H1 (cell line): ENCODE measurements around the gene KLHL41. TPM values are rescaled to one million over a fixed set of nuclear protein-coding genes. Genes with fewer than 3 reads are reported as not detected.

Source experiments
- CTCF ChIA-PET: fragments of 300-600 bp; sonication (Branson Sonifier 250); formaldehyde crosslinking; loops from one replicate; lab custom pipeline; 2021; ENCODE audit not compliant: partially characterized antibody; lab: Charles Lee
- POLR2A ChIA-PET: fragments of 300-600 bp; sonication (Branson Sonifier 250); formaldehyde crosslinking; loops from one replicate; lab custom pipeline; 2021; ENCODE audit warnings: inconsistent platforms; ENCODE audit not compliant: partially characterized antibody; lab: Charles Lee
- DNase-seq, 2 experiments: peaks; one replicate each; pipeline versions ENCODE4 v3.0.0 to v3.0.0-alpha.2; 2010 to 2022; ENCODE audit warnings: low spot score in 2 of 2, low read depth in 1 of 2, mixed read lengths in 1 of 2
- FAIRE-seq: peaks from 2 replicates; lab custom pipeline; 2011; peaks lifted over from hg19 to GRCh38; lab: Jason Lieb, UNC
- H2AFZ ChIP-seq: 2 replicates; pipeline ENCODE4 v1.8.1; 2012; ENCODE audit warnings: low read length, inconsistent platforms
- H2AK5ac ChIP-seq: 2 replicates; pipeline ENCODE4 v1.6.1; 2013; ENCODE audit warnings: low read depth, low read length
- H2BK120ac ChIP-seq: replicated peaks from 2 replicates; pipeline ENCODE3; 2013; ENCODE audit warnings: low read depth, low read length, inconsistent platforms
- H2BK12ac ChIP-seq: 2 replicates; pipeline ENCODE4 v1.6.1; 2013; ENCODE audit warnings: low read depth, low read length
- H2BK15ac ChIP-seq: 2 replicates; pipeline ENCODE4 v1.6.1; 2013; ENCODE audit warnings: low read length
- H2BK20ac ChIP-seq: 2 replicates; pipeline ENCODE4 v1.6.1; 2013; ENCODE audit warnings: low read length
- H2BK5ac ChIP-seq: 2 replicates; pipeline ENCODE4 v1.6.1; 2013; ENCODE audit warnings: low read depth, low read length
- H3K14ac ChIP-seq: 2 replicates; pipeline ENCODE4 v1.6.1; 2013; ENCODE audit warnings: inconsistent platforms; ENCODE audit not compliant: insufficient read length
- H3K18ac ChIP-seq: 2 replicates; pipeline ENCODE4 v1.6.1; 2013; ENCODE audit warnings: low read length; ENCODE audit errors: extremely low read depth
- H3K23ac ChIP-seq: 2 replicates; pipeline ENCODE4 v1.6.1; 2013; ENCODE audit warnings: inconsistent platforms; ENCODE audit not compliant: insufficient read length
- H3K23me2 ChIP-seq: 2 replicates; pipeline ENCODE4 v1.6.1; 2013; ENCODE audit warnings: low read depth, low read length
- H3K27ac ChIP-seq: 2 replicates; pipeline ENCODE4 v1.6.1; 2011; ENCODE audit warnings: low read depth, low read length, inconsistent platforms
- H3K27me3 ChIP-seq, 4 experiments: replicated peaks in 1 of 4; 1 replicate in 1 of 4; 2 replicates in 3 of 4; pipeline versions ENCODE4 v1.6.1 to v1.8.1; 2011 to 2013; ENCODE audit warnings: low read length in 3 of 4, mild to moderate bottlenecking in 3 of 4, inconsistent platforms in 2 of 4, mixed read lengths in 2 of 4, moderate library complexity in 1 of 4; ENCODE audit not compliant: control insufficient read depth in 3 of 4, insufficient read depth in 3 of 4; ENCODE audit errors: extremely low read depth in 1 of 4
- H3K36me3 ChIP-seq, 4 experiments: 2 replicates each; pipeline versions ENCODE4 v1.6.1 to v1.8.1; 2011 to 2013; ENCODE audit warnings: mild to moderate bottlenecking in 4 of 4, low read length in 3 of 4, moderate library complexity in 2 of 4, control low read depth in 1 of 4, inconsistent platforms in 1 of 4; ENCODE audit not compliant: insufficient read depth in 4 of 4, control insufficient read depth in 2 of 4
- H3K4ac ChIP-seq: replicated peaks from 2 replicates; pipeline ENCODE3; 2013; ENCODE audit warnings: low read length, low read depth, mixed read lengths, inconsistent platforms; ENCODE audit not compliant: insufficient read length
- H3K4me1 ChIP-seq, 4 experiments: replicated peaks in 1 of 4; 1 replicate in 1 of 4; 2 replicates in 3 of 4; pipeline versions ENCODE4 v1.6.1 to v1.8.1; 2011 to 2013; ENCODE audit warnings: low read length in 3 of 4, inconsistent platforms in 2 of 4, mixed read lengths in 1 of 4; ENCODE audit not compliant: insufficient read depth in 4 of 4, control insufficient read depth in 3 of 4
- H3K4me2 ChIP-seq, 2 experiments: 2 replicates each; pipeline versions ENCODE4 v1.6.1 to v1.8.1; 2011 to 2013; ENCODE audit warnings: low read depth in 2 of 2, low read length in 2 of 2, control low read depth in 1 of 2, inconsistent platforms in 1 of 2, mild to moderate bottlenecking in 1 of 2; ENCODE audit not compliant: insufficient read depth in 1 of 2
- H3K4me3 ChIP-seq, 4 experiments: fragments of 200-600, 300-600 bp in 1 of 4; sonication (generic), shearing (Covaris generic), sonication (Bioruptor Twin) in 1 of 4; 2 replicates each; pipeline versions ENCODE4 v1.5.1 to v1.8.1; 2011 to 2016; ENCODE audit warnings: low read length in 4 of 4, low read depth in 3 of 4, control low read depth in 2 of 4, inconsistent platforms in 2 of 4, mild to moderate bottlenecking in 2 of 4, mixed read lengths in 1 of 4, moderate library complexity in 1 of 4; ENCODE audit not compliant: insufficient read depth in 2 of 4; ENCODE audit errors: extremely low read depth in 1 of 4
- H3K56ac ChIP-seq: replicated peaks from 2 replicates; pipeline ENCODE3; 2013; ENCODE audit warnings: low read depth, mild to moderate bottlenecking, mixed read lengths, low read length, inconsistent platforms; ENCODE audit not compliant: insufficient read length
- H3K79me1 ChIP-seq: 2 replicates; pipeline ENCODE4 v1.6.1; 2013; ENCODE audit warnings: low read depth, low read length, control low read depth
- H3K79me2 ChIP-seq, 2 experiments: 2 replicates each; pipeline versions ENCODE4 v1.6.1 to v1.8.1; 2012 to 2013; ENCODE audit warnings: low read length in 2 of 2, mild to moderate bottlenecking in 2 of 2, inconsistent platforms in 1 of 2; ENCODE audit not compliant: insufficient read depth in 2 of 2, control insufficient read depth in 1 of 2
- H3K9ac ChIP-seq, 4 experiments: replicated peaks in 1 of 4; 1 replicate in 1 of 4; 2 replicates in 3 of 4; pipeline versions ENCODE4 v1.6.1 to v1.8.1; 2011 to 2013; ENCODE audit warnings: low read depth in 3 of 4, low read length in 3 of 4, control low read depth in 2 of 4, mild to moderate bottlenecking in 2 of 4, moderate library complexity in 2 of 4, inconsistent platforms in 1 of 4; ENCODE audit errors: extremely low read depth in 1 of 4
- H3K9me3 ChIP-seq, 2 experiments: 2 replicates each; pipeline versions ENCODE4 v1.6.1 to v1.8.1; 2012 to 2013; ENCODE audit warnings: mild to moderate bottlenecking in 2 of 2, moderate library complexity in 2 of 2, control low read depth in 1 of 2, inconsistent platforms in 1 of 2, low read depth in 1 of 2, low read length in 1 of 2, mixed read lengths in 1 of 2; ENCODE audit not compliant: insufficient read depth in 2 of 2
- H4K20me1 ChIP-seq, 2 experiments: replicated peaks in 1 of 2; 2 replicates each; pipeline versions ENCODE3 to v1.8.1; 2011 to 2013; ENCODE audit warnings: inconsistent platforms in 2 of 2, low read length in 2 of 2, mild to moderate bottlenecking in 1 of 2; ENCODE audit not compliant: insufficient read depth in 2 of 2, control insufficient read depth in 1 of 2
- H4K5ac ChIP-seq: 2 replicates; pipeline ENCODE4 v1.6.1; 2013; ENCODE audit warnings: low read length, low read depth, mixed read lengths, inconsistent platforms; ENCODE audit not compliant: insufficient read length
- H4K8ac ChIP-seq: 2 replicates; pipeline ENCODE4 v1.8.0; 2013; ENCODE audit warnings: mild to moderate bottlenecking, moderate library complexity, low read length, inconsistent platforms; ENCODE audit not compliant: insufficient read depth; ENCODE audit errors: extremely low read depth
- H4K91ac ChIP-seq: replicated peaks from 2 replicates; pipeline ENCODE3; 2013; ENCODE audit warnings: low read length, mixed read lengths, inconsistent platforms; ENCODE audit not compliant: insufficient read length
- CTCF ChIP-seq, 3 experiments: IDR thresholded peaks; 1 replicate in 2 of 3; 2 replicates in 1 of 3; pipeline versions ENCODE4 v1.5.1 to v1.6.1; 2011; ENCODE audit warnings: low read length in 3 of 3, mild to moderate bottlenecking in 3 of 3, inconsistent platforms in 2 of 3, low read depth in 1 of 3, moderate library complexity in 1 of 3; ENCODE audit not compliant: insufficient read depth in 1 of 3; ENCODE audit errors: control extremely low read depth in 1 of 3
- JUN ChIP-seq: IDR thresholded peaks from 2 replicates; pipeline ENCODE4 v1.6.1; 2011; ENCODE audit warnings: low read depth, mild to moderate bottlenecking, improper control_type of control experiment, low read length
- PHF8 ChIP-seq: fragments of 200-600 bp; sonication (generic); conservative IDR thresholded peaks from 2 replicates; pipeline ENCODE4 v1.7.1; 2012; ENCODE audit warnings: low read depth, mild to moderate bottlenecking, inconsistent platforms, low read length, moderate library complexity
- RAD21 ChIP-seq, 2 experiments: IDR thresholded peaks in 1 of 2; conservative IDR thresholded peaks in 1 of 2; 2 replicates each; pipeline ENCODE4 v1.6.1; 2011; ENCODE audit warnings: low read depth in 2 of 2, low read length in 2 of 2, improper control_type of control experiment in 1 of 2, inconsistent platforms in 1 of 2, mild to moderate bottlenecking in 1 of 2, moderate library complexity in 1 of 2
- RBBP5 ChIP-seq: IDR thresholded peaks from 2 replicates; pipeline ENCODE4 v1.7.1; 2012; ENCODE audit warnings: low read depth, mild to moderate bottlenecking, inconsistent platforms, low read length, moderate library complexity, borderline replicate concordance
- RNF2 ChIP-seq: fragments of 200-900, 300-1000 bp; sonication (generic); IDR thresholded peaks from 2 replicates; pipeline ENCODE4 v1.7.1; 2016; ENCODE audit warnings: borderline replicate concordance, low read depth, mild to moderate bottlenecking, antibody characterized with exemption, low read length; ENCODE audit not compliant: poor library complexity, severe bottlenecking; ENCODE audit errors: missing control alignments
- SIX5 ChIP-seq: IDR thresholded peaks from 2 replicates; pipeline ENCODE4 v1.6.1; 2011; ENCODE audit warnings: mild to moderate bottlenecking, low read depth, low read length
- TCF12 ChIP-seq: IDR thresholded peaks from 2 replicates; pipeline ENCODE4 v1.6.1; 2011; ENCODE audit warnings: low read depth, mild to moderate bottlenecking, low read length
- ZNF274 ChIP-seq: IDR thresholded peaks from 2 replicates; pipeline ENCODE4 v1.7.0; 2012; ENCODE audit warnings: low read length, borderline replicate concordance; ENCODE audit errors: extremely low read depth
- WGBS, 2 experiments: shearing (Covaris generic) in 1 of 2; methylation state at CpG; one replicate each; pipeline versions ENCODE4 v1.1.6 to v1.1.7; 2013 to 2015; ENCODE audit warnings: low lambda C conversion rate in 2 of 2, mixed read lengths in 2 of 2, inconsistent platforms in 1 of 2, low coverage in 1 of 2, missing lambda C conversion rate in 1 of 2; ENCODE audit not compliant: insufficient replicate concordance in 2 of 2, insufficient coverage in 1 of 2, insufficient read length in 1 of 2; ENCODE audit errors: extremely low coverage in 1 of 2, missing lambda C conversion rate in 1 of 2; 5-methylcytosine and 5-hydroxymethylcytosine counted together
- polyA plus RNA-seq, 7 experiments: library from polyadenylated mRNA; depleted of rRNA in 3 of 7; stranded (reverse) in 5 of 7; unstranded in 2 of 7; fragments of >200 nt in 5 of 7; fragments of 200-250 nt in 2 of 7; gene quantifications; 1 replicate in 5 of 7; 2 replicates in 1 of 7; 4 replicates in 1 of 7; pipeline versions ENCODE4 v1.2.1 to v1.2.3, GENCODE V29; 2011 to 2013; ENCODE audit warnings: missing spikeins in 2 of 7, mixed read lengths in 2 of 7
- total RNA-seq: library from RNA; stranded (reverse); fragmentation: NEBNext Ultra II Directional; extraction: Animal tissue kit (Norgen Biotek cat#: 25700); gene quantifications from 2 replicates; pipeline ENCODE4 v1.2.1, GENCODE V29; 2021

Gene KLHL41
- total and polyA plus RNA-seq, 2 of the 8 experiments (the other 6 are each of a cell fraction or from before 2014, with no cell fraction given) = not detected

GRCh38 chr2:169469952-169470572 lies 39.4 kb upstream of the KLHL41 start:
- CTCF ChIA-PET = interaction anchor here (3.1 kb wide), 1 partner anchor 10 kb away, joined by 12 read pairs; the partner anchor contains the start of gene BBS5
- Histone ChIP-seq H3K56ac (no peak overlapping the region), H2BK120ac (no peak overlapping the region), H3K9me3 (no peaks in the 10 kb centered on the region), H3K4me3 (no peak overlapping the region), H3K23me2 (no peaks in the 10 kb centered on the region; the same call in 1 of the 2 replicates), H3K79me1 (no peaks in the 10 kb centered on the region), H3K79me2 (no peaks in the 10 kb centered on the region), H3K4me2 (no peak overlapping the region), H3K18ac (no peak overlapping the region), H2BK20ac (no peak overlapping the region), H3K23ac (no peak overlapping the region), H3K4me1 (no peaks in the 10 kb centered on the region), H3K27ac (no peak overlapping the region), H2AK5ac (no peak overlapping the region), H4K20me1 (no peaks in the 10 kb centered on the region), H4K5ac (no peak overlapping the region), H2BK15ac (no peak overlapping the region), H2BK12ac (no peak overlapping the region), H4K8ac (no peak overlapping the region), H3K4ac (no peak overlapping the region), H4K91ac (no peak overlapping the region), H3K9ac (no peak overlapping the region), H3K36me3 (no peaks in the 10 kb centered on the region), H2BK5ac (no peak overlapping the region), H3K14ac (no peak overlapping the region), H2AFZ (no peak overlapping the region), H3K27me3 (no peaks in the 10 kb centered on the region)
- 87% methylated on average over 3 of the region's 3 CpGs; no CpG with 5 or more reads in 1 of the 2 experiments for WGBS, 2 experiments
- FAIRE-seq (no peak), DNase-seq (no peak)
- POLR2A ChIA-PET = no interaction called here
- TF ChIP-seq SIX5 = no peak
- TF ChIP-seq RBBP5 = no peak
- no peak for TF ChIP-seq ZNF274
- no peak for TF ChIP-seq JUN
- no peak for TF ChIP-seq PHF8
- no peak for TF ChIP-seq RNF2
- no peak for TF ChIP-seq RAD21 (IDR thresholded peaks at IDR 0.05 in 1 of 2, conservative IDR thresholded peaks at IDR 0.05 in 1 of 2; ENCODE audit: low read depth in 2 of 2, low read length in 2 of 2)
- no peak for TF ChIP-seq TCF12
- no peak for TF ChIP-seq CTCF (IDR thresholded peaks at IDR 0.05; ENCODE audit: control extremely low read depth in 1 of 3, insufficient read depth in 1 of 3, low read depth in 1 of 3, low read length in 3 of 3)
